Measurements from ENCODE around the gene NDOR1. TPM values are rescaled to one million over a fixed set of nuclear protein-coding genes. Genes with fewer than 3 reads are reported as not detected.

The NDOR1 gene
- total RNA-seq, 2 donors from 2014 or later, result 6.6 TPM

- H3K27me3 ChIP-seq, result no peaks in the 10 kb centered on the region
- peaks cover 34% of the 10 kb centered on the region for H3K36me3 ChIP-seq
- peak within 1 kb of the TSS; percentile 92 to 97 for H3K27ac ChIP-seq
- peaks cover 0 to 44% of the 10 kb centered on the region in 2 donors for H3K4me1 ChIP-seq
- H3K9me3 ChIP-seq, result no peaks in the 10 kb centered on the region
- peak; percentile 94 for DNase-seq (ENCODE audit: low spot score)
- H3K4me3 ChIP-seq, result peak within 1 kb of the TSS; percentile 84 to 98
- peak in 1 of 2 donors; percentile 54 for TF ChIP-seq CTCF (IDR thresholded peaks at IDR 0.05)
Measured at GRCh38 chr9:137188490-137189296, 16.8 kb upstream of the NDOR1 start, which contains the start of the genes ANAPC2 and SSNA1. TSS of gene ANAPC2 (minus strand) at chr9:137188560. CDS start at chr9:137188532, 28 bp downstream. TSS of gene SSNA1 (plus strand) at chr9:137188676. CDS start at chr9:137188727, 51 bp downstream.

- Histone ChIP-seq H3K4me3 (peak overlapping the region; percentile 84 to 98), H3K27ac (peak overlapping the region; percentile 92 to 97), H3K36me3 (peaks cover 25% of the 10 kb centered on the region), H3K9me3 (no peaks in the 10 kb centered on the region), H3K27me3 (no peaks in the 10 kb centered on the region), H3K4me1 (peaks cover 0 to 53% of the 10 kb centered on the region in 2 donors)
- no peak for TF ChIP-seq CTCF (IDR thresholded peaks at IDR 0.05)
- no peak for DNase-seq (ENCODE audit: low spot score)
Measured at GRCh38 chr9:137189297-137190295, 15.9 kb upstream of the NDOR1 start.

GRCh38 chr9:137190315-137190856 lies 15.1 kb upstream of the NDOR1 start:
- DNase-seq (ENCODE audit: low spot score), result no peak
- H3K36me3 ChIP-seq, result peaks cover 23% of the 10 kb centered on the region
- no peaks in the 10 kb centered on the region for H3K9me3 ChIP-seq
- no peaks in the 10 kb centered on the region for H3K27me3 ChIP-seq
- H3K4me3 ChIP-seq, result no peak overlapping the region
- H3K4me1 ChIP-seq, result peaks cover 0 to 61% of the 10 kb centered on the region in 2 donors
- peak overlapping the region in 1 of 2 donors; percentile 92 for H3K27ac ChIP-seq
- TF ChIP-seq CTCF (IDR thresholded peaks at IDR 0.05), result no peak

GRCh38 chr9:137191245-137191644 lies 14.3 kb upstream of the NDOR1 start:
- DNase-seq (ENCODE audit: low spot score), result no peak
- H3K27me3 ChIP-seq, result no peaks in the 10 kb centered on the region
- H3K27ac ChIP-seq, result no peak overlapping the region
- peaks cover 0 to 63% of the 10 kb centered on the region in 2 donors for H3K4me1 ChIP-seq
- H3K9me3 ChIP-seq, result no peaks in the 10 kb centered on the region
- no peak for TF ChIP-seq CTCF (IDR thresholded peaks at IDR 0.05)
- peaks cover 14% of the 10 kb centered on the region for H3K36me3 ChIP-seq
- H3K4me3 ChIP-seq, result no peak overlapping the region

GRCh38 chr9:137191691-137192447 lies 13.6 kb upstream of the NDOR1 start:
- H3K4me3 ChIP-seq, result no peak overlapping the region
- DNase-seq (ENCODE audit: low spot score), result no peak
- peaks cover 13% of the 10 kb centered on the region for H3K36me3 ChIP-seq
- no peak for TF ChIP-seq CTCF (IDR thresholded peaks at IDR 0.05)
- H3K27me3 ChIP-seq, result no peaks in the 10 kb centered on the region
- H3K27ac ChIP-seq, result no peak overlapping the region
- no peaks in the 10 kb centered on the region for H3K9me3 ChIP-seq
- peaks cover 0 to 63% of the 10 kb centered on the region in 2 donors for H3K4me1 ChIP-seq
